K562 treated with DMSO at 1 percent for 4 hours (cell line): ENCODE measurements around the gene TRMO. TPM values are rescaled to one million over a fixed set of nuclear protein-coding genes. Genes with fewer than 3 reads are reported as not detected.

Source experiments
- total RNA-seq: library from RNA; unstranded; fragments of 300-600 nt; gene quantifications from 2 replicates; pipeline ENCODE4 v1.2.3, GENCODE V29; 2022; ENCODE audit not compliant: insufficient read depth

Gene TRMO, protein sequence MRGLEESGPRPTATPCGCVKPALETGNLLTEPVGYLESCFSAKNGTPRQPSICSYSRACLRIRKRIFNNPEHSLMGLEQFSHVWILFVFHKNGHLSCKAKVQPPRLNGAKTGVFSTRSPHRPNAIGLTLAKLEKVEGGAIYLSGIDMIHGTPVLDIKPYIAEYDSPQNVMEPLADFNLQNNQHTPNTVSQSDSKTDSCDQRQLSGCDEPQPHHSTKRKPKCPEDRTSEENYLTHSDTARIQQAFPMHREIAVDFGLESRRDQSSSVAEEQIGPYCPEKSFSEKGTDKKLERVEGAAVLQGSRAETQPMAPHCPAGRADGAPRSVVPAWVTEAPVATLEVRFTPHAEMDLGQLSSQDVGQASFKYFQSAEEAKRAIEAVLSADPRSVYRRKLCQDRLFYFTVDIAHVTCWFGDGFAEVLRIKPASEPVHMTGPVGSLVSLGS
- total RNA-seq: 4.7 and 8.6 TPM in 2 replicates

DNA sequence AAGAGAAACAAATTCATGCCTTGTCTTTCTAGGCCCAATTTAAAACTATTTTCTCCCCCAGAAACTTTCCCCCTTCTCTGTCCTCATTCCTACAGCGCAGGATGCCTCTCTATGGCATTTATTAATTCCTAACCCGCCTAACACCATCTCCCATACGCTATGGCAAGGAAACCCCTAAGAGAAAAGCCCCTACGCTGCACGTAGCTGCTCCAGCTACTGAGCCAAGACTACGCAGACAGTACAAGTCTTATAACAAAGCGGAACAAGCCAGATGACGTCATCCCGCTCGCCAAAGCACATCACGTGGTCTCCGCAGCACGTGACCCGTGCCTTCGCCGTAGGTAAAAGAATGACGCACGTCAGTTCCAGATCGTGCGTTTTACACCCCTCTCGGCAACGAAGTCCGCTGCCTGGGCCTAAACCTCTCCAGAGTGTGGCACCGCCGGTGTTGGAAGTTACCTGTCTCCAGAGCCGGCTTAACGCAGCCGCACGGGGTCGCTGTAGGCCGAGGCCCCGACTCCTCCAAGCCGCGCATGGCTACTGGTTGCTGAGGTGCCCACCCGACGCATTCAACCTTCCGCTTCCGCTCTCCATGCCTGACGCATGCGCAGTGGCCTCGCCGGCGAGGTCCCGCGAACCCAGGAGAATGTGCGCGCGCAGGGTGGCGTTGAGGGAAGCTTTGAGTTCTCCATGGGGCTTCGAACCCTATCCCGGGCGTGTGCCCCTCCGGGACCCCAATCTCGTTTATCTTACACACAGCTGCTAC, at the start of gene TRMO:
Gene TRMO (minus strand): TSS at position 542 of the 766 bp plus-strand sequence. CDS start 7 bp downstream, at position 535.

DNA sequence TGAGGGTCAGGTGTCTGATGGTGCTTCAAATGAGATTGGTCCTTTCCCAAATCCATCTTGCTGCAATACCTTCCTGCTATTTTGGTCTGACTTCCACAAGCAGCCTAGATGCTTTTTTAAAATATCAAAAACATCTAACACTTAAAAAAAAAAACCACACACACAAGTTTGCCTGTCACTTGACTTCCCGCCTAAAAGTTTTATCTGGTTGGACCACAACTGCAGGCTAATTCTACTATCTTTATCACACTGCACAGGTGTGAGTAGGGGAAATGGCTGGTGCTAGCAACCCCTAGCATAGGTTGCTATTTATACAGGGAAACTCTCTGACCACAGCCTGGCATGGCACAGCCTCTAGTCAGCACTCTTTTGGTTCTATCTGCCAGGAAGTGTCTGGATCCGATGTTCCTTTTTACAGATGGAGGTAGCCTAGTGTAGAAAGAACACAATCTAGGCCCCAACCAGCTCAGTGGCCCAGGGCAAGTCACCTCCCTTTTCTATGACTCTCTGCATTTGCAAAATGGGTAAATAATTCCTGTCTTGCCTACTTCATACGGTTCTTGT, 15.9 kb upstream of the TRMO start, which contains the start of gene HEMGN:
Gene HEMGN (minus strand): TSS at position 92 of the 564 bp plus-strand sequence. CDS start 36 bp downstream, at position 56.

Other genes with a start within 250 kb of the TRMO start
- gene XPA, start 225.2 kb downstream of the TRMO start, total RNA-seq: 8.0 and 8.2 TPM in 2 replicates
- not detected in 2 replicates for gene FOXE1, start 69.3 kb downstream of the TRMO start, total RNA-seq
- 6.6 and 7.4 TPM in 2 replicates for gene HEMGN, start 15.7 kb upstream of the TRMO start, total RNA-seq
- gene ANP32B, start 60.8 kb upstream of the TRMO start, total RNA-seq: 348 and 405 TPM in 2 replicates
- gene NANS, start 134.2 kb upstream of the TRMO start, total RNA-seq: 251 and 260 TPM in 2 replicates
- 12.1 and 14.7 TPM in 2 replicates for gene TRIM14, start 196.7 kb upstream of the TRMO start, total RNA-seq